ENCODE measurements around the gene CANT1.
"Not testable (repeated sequence)": the region's sequence is repeated elsewhere in the genome, so short reads cannot be mapped to it uniquely, and the experiment has no call there.

The CANT1 gene

DNA sequence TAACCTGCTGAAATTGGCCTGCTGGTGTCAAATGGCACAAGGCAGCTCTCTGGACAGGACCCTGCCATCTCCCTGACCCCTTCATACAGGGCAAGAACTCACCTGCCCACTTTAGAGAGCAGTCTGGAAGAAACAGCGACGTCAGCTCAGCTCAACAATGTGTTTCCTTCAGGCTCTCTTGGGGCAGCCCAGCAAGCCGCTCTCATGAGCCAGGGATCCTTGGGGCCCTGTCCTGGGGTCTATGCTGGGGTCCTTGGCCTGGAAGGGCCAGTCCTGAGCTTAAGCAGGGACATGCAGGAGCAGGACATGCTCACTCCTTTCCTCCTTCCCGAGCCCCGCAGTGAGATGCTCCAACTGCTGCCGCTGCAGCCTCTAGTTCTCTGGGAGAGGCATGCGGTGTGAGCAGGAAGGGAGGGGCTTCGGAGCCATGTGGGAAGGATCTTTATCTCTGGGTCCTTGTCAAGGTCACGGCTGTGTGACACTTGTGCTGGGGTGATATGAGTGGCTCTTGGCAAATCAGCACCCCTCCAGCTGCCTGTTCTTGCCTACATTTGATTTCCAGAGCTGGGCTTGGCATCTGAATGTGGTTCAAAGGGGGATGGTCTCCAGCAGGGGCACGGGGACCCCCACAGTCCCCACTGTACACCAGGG lies 17.8 kb upstream of the CANT1 start:
- DNase-seq = no peak

DNA sequence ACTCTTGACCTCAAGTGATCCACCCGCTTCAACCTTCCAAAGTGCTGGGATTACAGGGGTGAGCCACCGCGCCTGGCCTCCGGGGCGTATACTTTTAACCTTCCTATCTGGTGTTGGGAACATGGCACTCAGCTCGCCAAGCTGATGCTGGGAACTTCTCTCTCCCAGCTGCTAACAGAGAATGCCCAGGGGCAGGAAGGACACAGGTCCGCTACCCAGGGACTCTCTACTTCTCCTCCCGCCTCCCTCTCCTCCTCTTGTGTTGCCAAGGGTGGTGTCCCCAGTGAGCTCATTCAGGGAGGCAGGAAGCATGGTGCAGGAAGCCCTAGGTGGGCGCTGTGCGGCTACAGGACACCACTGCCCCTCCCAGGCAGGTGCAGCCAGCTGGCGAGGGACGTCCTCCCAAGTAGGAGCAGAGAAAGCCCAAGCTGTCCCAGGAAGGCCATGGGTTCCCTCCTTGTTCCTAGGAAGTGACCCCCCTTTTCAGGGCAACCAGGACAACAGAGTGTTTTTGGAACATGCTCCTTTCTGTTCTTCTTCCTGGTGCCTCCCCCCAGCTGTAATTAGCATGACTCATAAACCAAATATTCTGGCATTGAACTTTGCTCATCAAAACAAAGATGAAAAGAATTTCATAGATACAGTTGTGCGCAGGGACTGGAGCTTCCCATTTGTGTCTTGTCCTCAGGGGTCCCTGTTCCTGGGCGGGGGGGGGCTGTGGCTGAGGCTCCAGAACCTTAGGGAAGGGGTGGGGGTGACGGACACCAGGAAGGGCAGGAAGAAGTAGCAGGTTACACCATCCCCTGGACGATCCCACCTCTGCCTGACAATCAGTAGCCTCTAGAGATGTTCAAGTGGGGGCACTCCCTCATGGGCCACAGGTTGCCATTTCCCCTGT lies 17.1 kb upstream of the CANT1 start:
- no peak for DNase-seq

DNA sequence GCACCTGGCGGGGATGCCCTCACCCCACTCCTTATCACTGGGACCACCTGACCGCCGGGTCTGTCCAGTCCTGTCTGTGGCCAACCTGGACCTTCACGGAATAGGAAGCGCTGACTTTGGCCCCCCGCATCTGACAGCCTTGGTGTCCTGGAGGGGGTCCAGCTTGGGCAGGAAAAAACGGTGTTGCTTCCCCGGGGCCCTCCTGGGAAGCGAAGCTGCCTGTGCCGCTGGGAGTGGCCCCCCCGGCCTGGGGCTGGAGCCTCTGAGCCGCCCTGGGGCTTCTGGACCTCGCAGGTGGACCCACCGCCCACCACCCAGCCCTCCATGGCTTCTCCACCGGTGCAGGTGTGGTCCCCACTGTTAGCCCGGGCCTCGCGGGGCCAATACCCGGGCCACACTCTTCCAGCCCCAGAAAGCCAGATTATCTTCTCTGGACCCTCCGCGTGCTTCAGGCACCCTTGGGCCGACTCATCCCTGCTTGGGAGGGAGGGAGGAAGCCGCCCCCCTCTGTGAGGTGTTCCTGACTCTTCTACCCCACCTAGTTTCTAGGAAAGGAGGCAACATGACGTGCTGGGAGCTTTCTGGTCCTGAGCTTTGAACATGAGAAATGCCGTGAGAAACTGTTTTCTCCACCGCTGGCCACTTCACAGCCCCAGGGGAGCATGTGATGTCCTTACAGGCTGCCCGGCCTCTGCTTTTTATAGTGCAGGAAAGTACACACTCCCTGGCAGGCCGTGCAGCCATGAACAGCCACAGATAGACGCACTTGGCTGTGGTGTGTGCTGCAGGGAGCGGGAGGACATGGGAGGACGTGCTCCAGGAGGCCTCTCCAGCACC lies 15.6 kb upstream of the CANT1 start:
- DNase-seq = no peak

DNA sequence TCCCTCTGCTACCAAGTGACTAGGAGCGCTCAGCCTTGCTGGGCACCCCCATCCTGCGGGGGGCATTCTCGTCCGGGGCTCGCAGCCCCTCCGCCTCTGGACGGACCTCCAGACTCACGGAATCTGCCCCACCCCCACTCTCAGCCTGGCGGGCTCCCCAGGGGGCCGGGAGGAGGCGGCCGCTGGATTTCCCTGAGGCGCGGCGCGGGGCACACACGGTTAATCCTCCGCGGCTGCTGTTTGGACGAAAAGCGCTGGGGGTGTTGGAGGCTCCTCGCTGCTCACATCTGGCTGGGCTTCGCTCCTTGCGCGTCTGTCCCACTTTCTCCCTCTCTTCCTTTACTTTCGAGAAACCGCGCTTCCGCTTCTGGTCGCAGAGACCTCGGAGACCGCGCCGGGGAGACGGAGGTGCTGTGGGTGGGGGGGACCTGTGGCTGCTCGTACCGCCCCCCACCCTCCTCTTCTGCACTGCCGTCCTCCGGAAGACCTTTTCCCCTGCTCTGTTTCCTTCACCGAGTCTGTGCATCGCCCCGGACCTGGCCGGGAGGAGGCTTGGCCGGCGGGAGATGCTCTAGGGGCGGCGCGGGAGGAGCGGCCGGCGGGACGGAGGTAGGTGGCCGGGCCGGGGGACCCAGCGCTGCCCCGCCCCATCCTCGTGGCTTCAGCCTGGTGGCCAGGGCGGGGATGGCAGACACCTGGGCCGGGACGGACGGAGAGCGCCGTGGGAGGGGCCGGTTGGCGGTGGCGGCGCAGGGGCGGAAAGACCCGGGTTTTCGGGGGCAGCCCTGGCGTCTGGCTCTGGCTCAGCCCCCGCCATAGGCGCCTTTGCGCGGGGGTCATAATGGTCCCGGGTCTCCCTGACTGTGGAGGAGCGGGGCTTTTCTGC lies 14.6 kb upstream of the CANT1 start, which contains the start of gene C1QTNF1:
TSS of gene C1QTNF1 (plus strand) at position 284 of the 886 bp plus-strand sequence. CDS start 19,800 bp downstream, outside the sequence.
- DNase-seq = peak in 1 of 2 experiments; percentile 62

DNA sequence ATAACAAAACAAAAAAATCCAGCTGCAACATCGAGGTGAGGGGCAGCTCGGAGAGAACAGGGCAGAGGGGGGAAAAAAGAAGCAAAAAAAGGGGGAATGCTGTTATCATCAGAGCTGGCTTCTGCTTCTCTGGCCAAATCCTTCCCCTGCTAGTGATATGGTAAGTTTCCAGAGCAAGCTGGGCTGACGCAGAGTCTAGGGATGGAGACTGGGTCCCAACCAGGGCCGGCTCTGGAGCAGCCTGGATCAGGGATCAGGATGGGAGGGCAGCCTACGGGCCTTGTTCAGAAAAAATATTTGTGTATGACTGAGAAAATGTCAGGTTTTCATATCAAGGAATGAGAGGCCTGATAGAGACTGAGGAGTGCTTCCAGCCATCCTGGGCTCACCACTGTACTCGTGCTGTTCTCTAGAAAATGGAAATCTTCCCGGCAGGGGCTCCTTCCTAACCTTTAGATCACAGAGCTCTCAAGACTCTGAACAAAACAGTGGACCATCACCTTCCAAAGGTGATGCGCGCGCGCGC lies 13.7 kb upstream of the CANT1 start:
- DNase-seq = no peak

DNA sequence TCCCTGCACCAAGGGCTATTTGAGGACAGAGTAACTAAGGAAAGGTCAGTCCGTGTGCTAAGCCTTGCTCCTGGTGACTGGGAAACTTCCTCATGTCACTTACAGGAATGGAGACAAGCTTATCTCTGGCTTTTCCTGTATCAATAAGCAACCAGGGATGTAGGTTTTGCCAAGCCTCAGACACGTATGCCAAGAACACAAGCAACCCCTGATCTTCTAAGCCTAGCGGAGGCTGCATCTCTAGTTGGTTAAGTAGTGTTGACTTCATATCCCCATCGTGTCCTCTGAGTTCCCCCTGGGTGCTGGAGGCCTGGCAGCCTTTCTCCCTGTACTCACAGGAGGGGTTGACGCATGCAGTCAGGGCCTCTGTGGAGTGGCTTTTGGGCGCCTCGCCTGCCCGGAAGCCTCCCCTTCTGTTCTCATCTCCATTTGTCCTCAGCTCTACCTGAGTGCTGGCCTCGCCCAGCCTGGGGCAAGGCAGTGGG lies 13.0 kb upstream of the CANT1 start:
- no peak for DNase-seq

DNA sequence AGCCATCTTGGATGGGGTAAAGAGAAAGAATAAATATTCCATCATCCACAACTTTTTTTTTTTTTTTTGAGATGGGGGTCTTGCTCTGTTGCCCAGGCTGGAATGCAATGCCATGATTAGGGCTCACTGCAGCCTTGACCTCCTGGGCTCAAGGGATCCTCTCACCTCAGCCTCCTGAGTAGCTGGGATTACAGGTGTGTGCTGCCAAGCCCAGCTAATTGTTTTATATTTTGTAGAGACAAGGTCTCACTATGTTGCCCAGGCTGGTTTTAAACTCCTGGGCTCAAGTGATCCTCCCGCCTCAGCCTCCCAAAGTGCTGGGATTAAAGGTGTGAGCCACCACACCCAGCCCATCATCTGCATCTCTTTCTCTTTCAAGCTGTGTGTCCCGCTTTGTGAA lies 12.4 kb upstream of the CANT1 start:
- DNase-seq = not testable (repeated sequence)

DNA sequence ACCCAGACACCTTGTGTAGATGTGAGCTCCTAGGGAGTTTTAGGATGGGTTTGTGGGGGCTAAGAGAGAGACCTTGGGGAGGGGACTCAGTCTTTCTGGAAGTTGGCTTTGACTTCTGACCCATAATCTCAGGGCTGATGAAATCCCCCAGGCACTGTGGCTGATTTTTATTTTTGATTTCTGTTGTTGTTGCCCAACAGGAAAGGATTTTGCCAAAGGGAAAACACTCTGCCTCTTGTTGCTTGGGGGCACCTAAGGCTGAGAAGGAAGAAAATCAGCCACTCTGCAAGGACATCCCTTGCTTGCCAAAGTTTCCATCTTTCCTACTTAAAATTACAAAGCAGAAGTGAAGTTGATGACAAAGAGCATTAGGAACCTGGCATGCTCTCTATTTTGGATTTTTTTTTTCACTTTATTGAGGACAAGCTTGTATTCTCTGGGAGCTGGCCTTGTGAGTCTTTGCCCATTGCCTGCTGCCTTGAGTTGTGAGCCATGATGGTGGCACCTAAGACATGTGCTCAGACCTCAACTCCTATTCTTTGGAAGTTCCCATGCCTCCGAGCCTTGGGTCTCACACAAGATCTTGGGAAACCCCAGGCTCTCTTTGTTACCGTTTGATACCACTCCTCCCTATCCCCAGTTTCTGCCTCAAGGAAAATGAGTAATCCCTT lies 11.2 kb upstream of the CANT1 start:
- no peak for DNase-seq

DNA sequence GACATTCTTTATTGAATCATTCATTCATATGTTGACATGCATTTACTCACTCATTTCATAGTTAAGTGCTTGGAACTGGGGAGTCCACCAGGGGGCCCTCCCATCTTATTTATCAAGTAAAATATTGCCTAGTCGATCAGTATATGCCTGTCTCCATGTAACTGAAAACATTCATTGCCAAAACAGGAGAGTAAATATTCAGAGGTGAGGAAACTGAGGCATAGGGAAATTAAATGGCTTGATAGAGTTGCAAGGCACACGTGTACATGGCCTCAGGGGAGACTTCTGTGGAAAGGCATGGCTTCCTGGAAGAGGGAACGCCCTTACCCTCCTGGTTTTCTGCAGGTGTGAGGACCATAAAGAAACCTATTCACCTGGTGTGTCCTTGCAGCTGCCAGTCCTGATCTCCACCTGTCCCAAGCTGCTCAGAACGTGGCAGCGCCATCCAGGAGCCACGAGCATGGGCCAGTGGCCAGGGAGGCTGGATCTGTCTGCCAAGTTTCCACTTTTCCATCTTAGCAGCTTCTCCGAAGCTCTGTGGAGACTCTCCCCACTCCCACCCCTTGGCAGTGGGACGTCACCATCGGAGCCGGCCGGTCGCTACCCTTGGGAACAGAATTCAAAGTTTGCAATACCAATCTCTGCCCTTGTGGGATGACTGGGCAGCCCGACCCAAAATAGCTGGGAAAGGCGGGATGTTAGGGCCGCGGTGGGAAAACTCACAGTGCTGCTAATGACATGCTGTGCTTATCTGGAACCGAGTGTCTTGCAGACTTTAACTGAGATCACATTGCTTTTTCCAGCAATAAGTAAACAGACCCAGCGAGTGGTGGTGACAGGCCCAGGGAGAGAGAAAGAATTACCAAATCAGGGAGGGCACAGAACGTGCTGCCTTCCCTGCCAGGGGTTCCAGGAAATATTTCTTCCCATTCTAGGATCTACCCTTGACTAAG lies 10.3 kb upstream of the CANT1 start:
- DNase-seq = peak; percentile 16 to 61

DNA sequence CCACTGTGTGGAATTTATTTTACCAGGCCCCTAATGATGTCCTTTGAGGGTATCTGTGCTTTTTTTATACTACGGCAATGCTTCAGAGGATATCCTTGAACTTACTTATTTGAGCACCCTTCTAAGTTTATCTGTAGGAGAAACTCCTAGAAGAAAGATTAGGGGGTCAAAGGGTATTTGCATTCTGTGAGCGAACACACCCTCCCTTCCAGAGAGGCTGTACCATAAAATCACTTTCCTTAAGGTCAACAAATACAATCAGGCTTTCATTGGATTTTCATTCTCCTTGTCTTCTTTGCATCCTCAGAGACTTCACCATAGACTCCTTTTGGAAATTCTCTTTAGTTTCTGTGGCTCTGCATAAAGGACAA lies 9.7 kb upstream of the CANT1 start:
- DNase-seq = no peak

DNA sequence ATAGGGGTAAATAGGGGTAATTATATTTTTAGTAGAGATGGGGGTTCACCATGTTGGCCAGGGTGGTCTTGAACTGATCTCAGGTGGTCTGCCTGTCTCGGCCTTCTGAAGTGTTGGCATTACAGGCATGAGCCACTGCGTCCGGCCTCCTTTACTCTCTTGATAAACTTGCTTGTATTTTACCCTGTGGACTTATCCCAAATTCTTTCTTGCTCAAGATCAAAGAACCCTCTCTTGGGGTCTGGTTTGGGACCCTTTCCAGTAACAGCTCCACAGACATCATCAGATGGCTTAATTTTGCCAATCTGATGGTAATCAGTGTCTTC lies 8.8 kb upstream of the CANT1 start:
- DNase-seq = no peak

DNA sequence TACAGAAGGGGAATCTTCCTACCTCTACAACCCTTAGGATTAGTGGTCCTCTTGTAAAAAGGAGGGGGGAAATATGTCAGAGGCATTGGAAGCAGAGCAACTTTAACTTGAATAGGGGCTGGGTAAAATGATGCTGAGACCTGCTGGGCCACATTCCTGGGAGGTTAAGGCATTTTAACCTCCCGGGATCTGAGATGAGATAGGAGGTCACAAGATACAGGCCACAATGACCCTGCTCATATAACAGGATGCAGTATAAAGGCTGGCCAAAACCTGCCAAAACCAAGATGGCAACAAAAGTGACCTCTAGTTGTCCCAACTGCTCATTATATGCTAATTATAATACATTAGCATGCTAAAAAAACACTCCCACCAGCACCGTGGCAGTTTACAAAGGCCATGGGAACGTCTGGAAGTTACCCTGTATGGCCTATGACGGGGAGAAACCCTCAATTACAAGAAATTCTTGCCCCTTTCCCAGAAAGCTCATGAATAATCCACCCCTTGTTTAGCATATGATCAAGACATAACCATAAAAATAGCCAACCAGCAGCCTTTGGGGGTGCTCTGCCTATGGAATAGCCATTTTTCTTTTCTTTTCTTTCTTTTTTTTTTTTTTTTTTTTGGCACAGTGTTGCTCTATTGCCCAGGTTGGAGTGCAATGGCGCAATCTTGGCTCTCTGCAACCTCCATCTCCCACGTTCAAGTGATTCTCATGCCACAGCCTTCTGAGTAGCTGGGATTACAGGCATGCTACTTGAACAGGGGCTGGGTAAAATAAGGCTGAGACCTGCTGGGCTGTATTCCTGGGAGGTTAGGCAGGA lies 8.2 kb upstream of the CANT1 start:
- no peak for DNase-seq

DNA sequence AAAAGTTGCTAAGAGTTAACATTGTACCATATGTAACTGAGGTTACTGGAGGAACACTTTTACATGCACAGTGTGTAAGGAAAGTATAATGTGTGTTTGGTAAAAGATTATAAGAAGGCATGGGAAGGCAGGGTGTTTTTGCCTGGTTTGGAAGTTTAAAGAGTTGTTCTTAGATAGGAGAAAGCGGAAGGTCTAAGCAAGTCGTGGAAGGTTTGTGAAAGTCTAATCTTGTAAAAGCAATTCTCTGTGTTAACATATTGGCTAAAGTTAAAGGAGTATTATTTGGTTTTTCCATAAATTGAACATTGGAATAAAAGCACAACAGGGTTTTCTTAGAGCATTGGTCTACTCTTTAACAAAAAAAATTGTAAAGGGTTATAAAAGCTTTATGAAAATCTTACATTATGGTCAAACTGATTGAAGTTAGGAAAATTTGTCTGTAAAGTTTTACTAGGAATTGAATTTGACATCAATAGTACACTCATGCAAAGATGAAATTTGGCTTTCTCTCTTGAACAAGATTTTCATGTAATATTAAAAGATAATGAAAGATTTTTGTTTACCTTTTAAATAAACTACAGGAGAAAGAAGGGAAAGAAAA lies 4.7 kb upstream of the CANT1 start:
- no peak for DNase-seq

DNA sequence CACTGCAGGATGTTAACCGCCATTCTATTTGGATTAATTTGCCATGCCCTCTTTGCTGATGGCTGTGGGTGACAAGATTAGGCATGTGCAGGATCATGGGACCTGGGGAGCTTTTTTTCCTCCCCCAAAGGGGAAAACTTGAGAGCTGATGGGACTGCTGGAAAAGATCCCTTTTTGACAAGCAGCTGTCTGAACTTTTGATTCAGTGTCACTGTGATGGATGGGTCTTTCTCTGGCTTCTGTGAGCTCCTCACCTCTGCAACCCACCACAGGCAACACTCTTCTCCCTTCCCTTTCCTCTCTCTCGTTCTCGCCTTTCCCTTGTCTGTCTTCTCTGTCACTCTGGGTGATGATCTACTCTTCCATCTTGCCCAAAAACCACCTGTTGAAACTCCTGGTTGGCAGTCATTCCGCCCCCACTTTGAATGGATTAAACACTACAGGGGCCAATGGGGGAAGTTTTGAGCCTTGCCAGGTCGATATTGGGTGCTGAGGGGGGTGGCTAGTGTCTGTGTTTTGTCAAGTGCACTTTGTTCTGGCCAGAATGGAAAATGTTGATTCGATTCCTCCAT lies 3.1 kb upstream of the CANT1 start:
- DNase-seq = no peak

DNA sequence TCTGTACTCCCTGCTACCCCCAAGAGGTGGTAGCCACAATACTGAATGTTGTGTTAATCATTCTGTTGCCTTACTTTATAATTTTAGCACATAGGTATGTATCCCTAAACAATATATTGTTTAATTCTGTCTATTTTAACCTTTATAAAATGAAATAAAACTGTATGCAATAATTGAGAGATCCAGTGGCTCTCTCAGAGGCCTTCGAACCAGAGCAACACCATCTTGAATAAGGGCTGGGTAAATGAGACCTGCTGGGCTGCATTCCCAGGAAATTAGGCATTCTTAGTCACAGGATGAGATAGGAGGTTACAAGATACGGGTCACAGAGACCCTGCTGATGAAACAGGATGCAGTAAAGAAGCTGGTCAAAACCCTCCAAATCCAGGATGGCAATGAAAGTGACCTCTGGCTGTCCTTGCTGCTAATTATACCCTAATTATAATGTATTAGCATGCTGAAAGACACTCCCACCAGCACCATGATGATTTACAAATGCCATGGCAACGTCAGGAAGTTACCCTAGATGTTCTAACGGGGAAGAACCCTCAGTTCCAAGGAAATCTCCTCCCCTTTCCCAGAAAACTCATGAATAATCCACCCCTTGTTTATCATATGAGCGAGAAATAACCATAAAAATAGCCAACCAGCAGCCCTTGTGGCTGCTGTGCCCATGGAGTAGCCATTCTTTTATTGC lies 2.0 kb upstream of the CANT1 start:
- no peak for DNase-seq

DNA sequence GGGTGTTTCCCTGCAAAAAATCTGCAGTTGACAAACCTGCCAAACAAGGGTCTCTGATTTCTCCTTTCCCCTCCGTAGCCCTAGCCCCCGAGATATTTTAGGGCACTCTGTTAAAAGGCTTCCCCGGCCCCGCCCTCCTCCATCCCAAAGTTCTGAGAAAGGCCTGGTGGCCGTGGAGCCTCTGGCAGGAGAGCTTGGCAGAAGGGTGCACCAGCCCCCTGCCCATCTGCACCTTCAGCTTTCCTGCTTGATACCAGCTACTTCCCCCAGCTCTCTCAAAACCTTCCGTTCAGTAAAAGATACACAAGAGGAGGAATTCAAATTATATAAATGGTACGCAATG lies 711 bp upstream of the CANT1 start:
- DNase-seq = no peak

DNA sequence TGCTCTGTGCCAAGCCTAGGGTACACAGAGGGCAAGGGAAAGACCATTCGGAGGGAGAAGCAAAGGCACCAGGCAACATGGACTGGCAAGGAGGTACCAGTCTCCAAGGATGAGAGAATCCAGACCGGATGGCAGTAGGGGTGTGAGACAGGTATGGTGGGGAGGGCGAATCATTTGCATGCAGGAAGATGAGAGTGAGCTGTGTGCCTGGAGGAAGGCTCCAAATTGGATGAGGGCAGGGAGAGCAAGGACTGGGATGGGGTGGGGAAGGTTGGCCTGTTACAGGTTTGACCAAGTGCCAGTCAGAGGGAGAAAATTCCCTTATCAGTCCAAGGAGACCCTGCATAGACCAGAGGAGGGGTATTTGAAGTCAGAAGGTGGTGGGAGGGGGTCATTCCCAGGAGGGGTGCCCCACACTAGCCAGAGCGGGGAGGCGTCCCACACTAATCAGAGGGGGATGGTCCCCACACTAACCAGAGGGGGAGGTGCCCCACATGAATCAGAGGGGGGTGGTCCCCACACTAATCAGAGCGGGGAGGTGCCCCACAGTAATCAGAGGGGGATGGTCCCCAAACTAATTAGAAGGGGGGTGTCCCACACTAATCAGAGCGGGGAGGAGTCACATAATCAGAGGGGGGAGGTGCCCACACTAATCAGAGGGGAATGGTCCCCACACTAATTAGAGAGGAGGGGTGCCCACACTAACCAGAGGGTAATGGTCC lies 737 bp downstream of the CANT1 start:
- no peak for DNase-seq
